GM12874 (cell line): ENCODE measurements around the gene ITM2B.

Source experiments
- TF ChIP-seq, protein P1 (sequence below): IDR thresholded peaks from 2 replicates; pipeline ENCODE4 v1.5.1; 2011; ENCODE audit warnings: low read depth, mild to moderate bottlenecking, control low read depth, low read length, moderate library complexity; ENCODE audit not compliant: insufficient read depth

The ITM2B gene

DNA sequence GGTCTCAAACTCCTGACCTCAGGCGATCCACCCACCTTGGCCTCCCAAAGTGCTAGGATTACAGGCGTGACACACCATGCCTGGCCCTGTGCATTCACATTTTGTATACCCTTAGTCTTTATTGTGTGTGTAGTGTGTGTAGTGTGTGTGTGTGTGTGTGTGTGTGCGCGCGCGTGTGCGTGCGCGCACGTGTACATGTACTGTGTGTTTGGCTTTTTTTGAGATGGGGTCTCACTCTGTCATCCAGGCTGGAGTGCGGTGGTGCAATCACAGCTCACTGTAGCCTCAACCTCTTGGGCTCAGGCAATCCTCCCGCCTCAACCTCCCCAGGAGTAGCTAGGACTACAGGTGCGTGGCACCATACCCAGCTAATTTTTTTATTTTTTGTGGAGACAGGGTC, 22.1 kb downstream of the ITM2B start:
- TF ChIP-seq, protein P1, sequence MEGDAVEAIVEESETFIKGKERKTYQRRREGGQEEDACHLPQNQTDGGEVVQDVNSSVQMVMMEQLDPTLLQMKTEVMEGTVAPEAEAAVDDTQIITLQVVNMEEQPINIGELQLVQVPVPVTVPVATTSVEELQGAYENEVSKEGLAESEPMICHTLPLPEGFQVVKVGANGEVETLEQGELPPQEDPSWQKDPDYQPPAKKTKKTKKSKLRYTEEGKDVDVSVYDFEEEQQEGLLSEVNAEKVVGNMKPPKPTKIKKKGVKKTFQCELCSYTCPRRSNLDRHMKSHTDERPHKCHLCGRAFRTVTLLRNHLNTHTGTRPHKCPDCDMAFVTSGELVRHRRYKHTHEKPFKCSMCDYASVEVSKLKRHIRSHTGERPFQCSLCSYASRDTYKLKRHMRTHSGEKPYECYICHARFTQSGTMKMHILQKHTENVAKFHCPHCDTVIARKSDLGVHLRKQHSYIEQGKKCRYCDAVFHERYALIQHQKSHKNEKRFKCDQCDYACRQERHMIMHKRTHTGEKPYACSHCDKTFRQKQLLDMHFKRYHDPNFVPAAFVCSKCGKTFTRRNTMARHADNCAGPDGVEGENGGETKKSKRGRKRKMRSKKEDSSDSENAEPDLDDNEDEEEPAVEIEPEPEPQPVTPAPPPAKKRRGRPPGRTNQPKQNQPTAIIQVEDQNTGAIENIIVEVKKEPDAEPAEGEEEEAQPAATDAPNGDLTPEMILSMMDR: no peak

DNA sequence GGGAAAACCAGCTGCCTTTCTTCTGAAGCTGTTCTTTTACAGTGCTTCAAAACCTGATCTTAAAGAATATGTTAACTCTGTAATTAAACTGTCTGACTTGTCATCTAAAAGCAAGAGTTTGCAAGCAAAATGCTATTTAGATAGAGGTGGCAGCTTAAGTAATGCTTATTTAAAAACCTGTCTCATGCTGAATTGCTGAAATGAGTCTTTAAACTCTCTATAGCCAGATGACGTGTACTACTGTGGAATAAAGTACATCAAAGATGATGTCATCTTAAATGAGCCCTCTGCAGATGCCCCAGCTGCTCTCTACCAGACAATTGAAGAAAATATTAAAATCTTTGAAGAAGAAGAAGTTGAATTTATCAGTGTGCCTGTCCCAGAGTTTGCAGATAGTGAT, 22.9 kb downstream of the ITM2B start:
- TF ChIP-seq, protein P1: no peak

DNA sequence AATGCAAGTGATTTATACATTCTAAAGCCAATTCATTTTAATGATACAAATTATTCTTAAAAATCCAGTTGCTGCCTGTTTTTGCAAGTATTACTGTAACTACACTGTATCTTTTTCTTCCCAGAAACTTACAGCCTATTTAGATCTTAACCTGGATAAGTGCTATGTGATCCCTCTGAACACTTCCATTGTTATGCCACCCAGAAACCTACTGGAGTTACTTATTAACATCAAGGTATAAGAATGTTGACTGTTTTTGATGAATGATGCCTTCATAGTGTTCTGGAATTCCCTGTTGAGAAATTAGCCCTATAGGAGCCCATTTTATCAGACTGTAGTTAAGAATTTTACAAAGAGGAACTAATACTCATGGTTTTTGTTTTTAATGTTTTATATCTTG, 25.0 kb downstream of the ITM2B start:
- TF ChIP-seq, protein P1: no peak

DNA sequence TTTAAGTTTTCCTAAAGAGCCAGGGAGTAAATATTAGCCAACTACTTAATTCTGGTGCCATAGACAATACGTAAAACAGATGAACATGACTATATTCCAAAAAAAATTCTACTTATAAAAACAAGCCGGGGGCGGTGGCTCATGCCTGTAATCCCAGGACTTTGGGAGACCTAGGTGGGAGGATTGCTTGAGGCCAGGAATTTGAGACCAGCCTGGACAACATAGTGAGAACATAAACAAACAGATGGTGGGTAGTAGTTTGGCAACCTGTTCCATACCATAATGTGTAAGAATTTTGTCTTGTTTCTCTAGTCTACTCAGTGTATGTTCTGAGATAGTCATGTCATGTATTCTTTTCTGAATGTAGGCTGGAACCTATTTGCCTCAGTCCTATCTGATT, 25.4 kb downstream of the ITM2B start:
- TF ChIP-seq, protein P1: no peak

GRCh38 chr13:48260970-48261369, 28.0 kb downstream of the ITM2B start:
- TF ChIP-seq, protein P1: no peak

- TF ChIP-seq, protein P1: no peak
Observed at GRCh38 chr13:48263196-48263595, 30.2 kb downstream of the ITM2B start.

- TF ChIP-seq, protein P1: no peak
Observed at GRCh38 chr13:48264058-48264457, 31.1 kb downstream of the ITM2B start.
